ENCODE measurements around the gene ANKK1.

The ANKK1 gene

GRCh38 chr11:113345978-113346377 is 41.6 kb upstream of the ANKK1 start:
- DNase-seq (ENCODE audit: low spot score): peak; percentile 81
- peak; percentile 93 for ATAC-seq (ENCODE audit: low read depth)
- no peaks in the 10 kb centered on the region for H3K9me3 ChIP-seq (ENCODE audit: severe bottlenecking)
- H3K27ac ChIP-seq (ENCODE audit: poor library complexity, severe bottlenecking): peak overlapping the region; percentile 72
- H3K4me1 ChIP-seq (ENCODE audit: insufficient read depth, poor library complexity, severe bottlenecking): peaks cover 24% of the 10 kb centered on the region
- H3K36me3 ChIP-seq (ENCODE audit: low read depth): peaks cover 11% of the 10 kb centered on the region; the same call in 1 of the 2 replicates
- H3K4me3 ChIP-seq (ENCODE audit: severe bottlenecking): no peak overlapping the region
- no peak for TF ChIP-seq CTCF (IDR thresholded peaks at IDR 0.05; ENCODE audit: poor library complexity, severe bottlenecking)
- no peaks in the 10 kb centered on the region for H3K27me3 ChIP-seq (ENCODE audit: insufficient read depth, poor library complexity, severe bottlenecking)

- DNase-seq (ENCODE audit: low spot score) (no peak), ATAC-seq (ENCODE audit: low read depth) (no peak)
- Histone ChIP-seq H3K4me3 (ENCODE audit: severe bottlenecking) (no peak overlapping the region), H3K9me3 (ENCODE audit: severe bottlenecking) (no peaks in the 10 kb centered on the region), H3K27me3 (ENCODE audit: insufficient read depth, poor library complexity, severe bottlenecking) (no peaks in the 10 kb centered on the region), H3K27ac (ENCODE audit: poor library complexity, severe bottlenecking) (no peak overlapping the region), H3K4me1 (ENCODE audit: insufficient read depth, poor library complexity, severe bottlenecking) (peaks cover 22% of the 10 kb centered on the region), H3K36me3 (ENCODE audit: low read depth) (peaks cover 15% of the 10 kb centered on the region)
- no peak for TF ChIP-seq CTCF (IDR thresholded peaks at IDR 0.05; ENCODE audit: poor library complexity, severe bottlenecking)
Measured at GRCh38 chr11:113349528-113349927, 38.1 kb upstream of the ANKK1 start.

GRCh38 chr11:113350336-113351067 is 37.1 kb upstream of the ANKK1 start:
- peaks cover 13% of the 10 kb centered on the region for H3K4me1 ChIP-seq (ENCODE audit: insufficient read depth, poor library complexity, severe bottlenecking)
- ATAC-seq (ENCODE audit: low read depth): no peak
- no peaks in the 10 kb centered on the region for H3K27me3 ChIP-seq (ENCODE audit: insufficient read depth, poor library complexity, severe bottlenecking)
- H3K27ac ChIP-seq (ENCODE audit: poor library complexity, severe bottlenecking): no peak overlapping the region
- no peak overlapping the region for H3K4me3 ChIP-seq (ENCODE audit: severe bottlenecking)
- TF ChIP-seq CTCF (IDR thresholded peaks at IDR 0.05; ENCODE audit: poor library complexity, severe bottlenecking): no peak
- no peak for DNase-seq (ENCODE audit: low spot score)
- no peaks in the 10 kb centered on the region for H3K9me3 ChIP-seq (ENCODE audit: severe bottlenecking)
- peaks cover 15% of the 10 kb centered on the region for H3K36me3 ChIP-seq (ENCODE audit: low read depth)

GRCh38 chr11:113351068-113351450 is 36.5 kb upstream of the ANKK1 start:
- H3K27me3 ChIP-seq (ENCODE audit: insufficient read depth, poor library complexity, severe bottlenecking): no peaks in the 10 kb centered on the region

More at GRCh38 chr11:113351068-113351450, 36.5 kb upstream of the ANKK1 start:
- ATAC-seq (ENCODE audit: low read depth) (no peak), DNase-seq (ENCODE audit: low spot score) (no peak)
- H3K9me3 ChIP-seq (ENCODE audit: severe bottlenecking): no peaks in the 10 kb centered on the region
- TF ChIP-seq CTCF (IDR thresholded peaks at IDR 0.05; ENCODE audit: poor library complexity, severe bottlenecking): no peak
- H3K4me3 ChIP-seq (ENCODE audit: severe bottlenecking): no peak overlapping the region
- H3K4me1 ChIP-seq (ENCODE audit: insufficient read depth, poor library complexity, severe bottlenecking): peaks cover 7% of the 10 kb centered on the region
- no peak overlapping the region for H3K27ac ChIP-seq (ENCODE audit: poor library complexity, severe bottlenecking)
- peaks cover 21% of the 10 kb centered on the region for H3K36me3 ChIP-seq (ENCODE audit: low read depth)

Measured in RWPE2 (cell line).